ENCODE measurements around the gene APBA1. TPM values are rescaled to one million over a fixed set of nuclear protein-coding genes. Genes with fewer than 3 reads are reported as not detected.
A peak's percentile ranks its signal among the peaks of the same experiment; 100 is the strongest.

The APBA1 gene
- total RNA-seq, 1 donor from 2014 or later: 3.4 TPM

DNA sequence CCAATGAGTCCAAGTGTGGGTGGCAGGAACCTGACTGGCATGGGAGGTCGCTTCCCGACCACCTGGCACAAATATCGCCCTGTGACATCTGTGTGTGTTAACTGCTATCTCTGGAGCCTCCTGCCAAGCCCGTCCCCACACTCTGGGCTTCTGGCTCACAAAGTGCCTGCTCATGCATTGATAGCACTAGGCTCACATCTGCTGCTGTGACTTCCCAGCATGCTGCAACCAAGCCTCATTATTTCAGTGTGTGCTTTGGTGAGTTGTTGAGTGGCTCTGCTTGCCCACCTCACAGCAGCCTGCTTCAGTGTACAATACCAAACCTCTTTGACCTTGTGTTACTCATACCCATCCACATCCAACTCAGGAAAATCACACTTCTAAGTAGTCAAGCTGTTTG is 139.8 kb downstream of the APBA1 start:
- Histone ChIP-seq H3F3A (ENCODE audit: low read depth) (no peaks in the 10 kb centered on the region), H3K79me2 (ENCODE audit: low read depth) (no peaks in the 10 kb centered on the region), H4K20me1 (ENCODE audit: low read depth) (no peaks in the 10 kb centered on the region), H2AFZ (replicated peaks) (no peak overlapping the region), H3K4me1 (peaks cover 17% of the 10 kb centered on the region), H3K27me3 (no peaks in the 10 kb centered on the region), H3K36me3 (no peaks in the 10 kb centered on the region), H3K9ac (no peak overlapping the region), H3K4me3 (no peak overlapping the region), H3K4me2 (no peak overlapping the region), H3K9me3 (ENCODE audit: low read depth) (no peaks in the 10 kb centered on the region), H3K27ac (no peak overlapping the region)
- Mint-ChIP-seq H3K27ac (no peak overlapping the region), H3K36me3 (no peaks in the 10 kb centered on the region), H3K4me1 (peaks cover 17% of the 10 kb centered on the region), H3K9me3 (peaks cover 2% of the 10 kb centered on the region), H3K4me3 (no peak overlapping the region), H3K27me3 (ENCODE audit: insufficient read depth, low read depth) (no peaks in the 10 kb centered on the region)
- peak; percentile 34 for DNase-seq (ENCODE audit: low spot score)
- TF ChIP-seq EZH2 (IDR thresholded peaks at IDR 0.05): no peak
- TF ChIP-seq, protein P1, sequence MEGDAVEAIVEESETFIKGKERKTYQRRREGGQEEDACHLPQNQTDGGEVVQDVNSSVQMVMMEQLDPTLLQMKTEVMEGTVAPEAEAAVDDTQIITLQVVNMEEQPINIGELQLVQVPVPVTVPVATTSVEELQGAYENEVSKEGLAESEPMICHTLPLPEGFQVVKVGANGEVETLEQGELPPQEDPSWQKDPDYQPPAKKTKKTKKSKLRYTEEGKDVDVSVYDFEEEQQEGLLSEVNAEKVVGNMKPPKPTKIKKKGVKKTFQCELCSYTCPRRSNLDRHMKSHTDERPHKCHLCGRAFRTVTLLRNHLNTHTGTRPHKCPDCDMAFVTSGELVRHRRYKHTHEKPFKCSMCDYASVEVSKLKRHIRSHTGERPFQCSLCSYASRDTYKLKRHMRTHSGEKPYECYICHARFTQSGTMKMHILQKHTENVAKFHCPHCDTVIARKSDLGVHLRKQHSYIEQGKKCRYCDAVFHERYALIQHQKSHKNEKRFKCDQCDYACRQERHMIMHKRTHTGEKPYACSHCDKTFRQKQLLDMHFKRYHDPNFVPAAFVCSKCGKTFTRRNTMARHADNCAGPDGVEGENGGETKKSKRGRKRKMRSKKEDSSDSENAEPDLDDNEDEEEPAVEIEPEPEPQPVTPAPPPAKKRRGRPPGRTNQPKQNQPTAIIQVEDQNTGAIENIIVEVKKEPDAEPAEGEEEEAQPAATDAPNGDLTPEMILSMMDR (IDR thresholded peaks at IDR 0.05): no peak
- TF ChIP-seq EZH2phosphoT487 (IDR thresholded peaks at IDR 0.05): no peak

DNA sequence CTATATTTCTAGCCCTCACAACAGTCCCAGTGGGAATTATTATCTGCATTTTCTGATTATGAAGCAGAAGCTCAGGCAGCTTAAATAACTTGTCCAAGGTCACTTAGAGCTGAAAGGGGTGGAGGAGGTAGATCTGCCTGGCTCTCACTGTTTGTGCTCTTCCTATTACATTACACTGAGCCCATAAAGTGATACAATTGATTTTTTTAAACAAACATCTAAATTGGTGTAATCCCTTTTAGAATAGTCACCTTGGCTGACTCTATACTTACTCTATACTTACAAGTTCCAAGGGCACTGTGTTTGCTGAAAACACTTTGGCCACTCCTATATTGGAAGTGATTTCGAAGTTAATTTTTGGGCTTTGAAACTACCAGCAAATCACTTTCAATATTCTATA is 144.7 kb downstream of the APBA1 start:
- Histone ChIP-seq H3K9ac (no peak overlapping the region), H3K79me2 (ENCODE audit: low read depth) (no peaks in the 10 kb centered on the region), H3K27me3 (no peaks in the 10 kb centered on the region), H3K36me3 (no peaks in the 10 kb centered on the region), H2AFZ (replicated peaks) (no peak overlapping the region), H3K4me2 (no peak overlapping the region), H4K20me1 (ENCODE audit: low read depth) (no peaks in the 10 kb centered on the region), H3K4me1 (peaks cover 3% of the 10 kb centered on the region), H3K9me3 (ENCODE audit: low read depth) (no peaks in the 10 kb centered on the region), H3F3A (ENCODE audit: low read depth) (no peaks in the 10 kb centered on the region), H3K27ac (no peak overlapping the region), H3K4me3 (no peak overlapping the region)
- DNase-seq (ENCODE audit: low spot score): no peak
- no peaks in the 10 kb centered on the region for H3K27me3 Mint-ChIP-seq (ENCODE audit: insufficient read depth, low read depth)
- H3K27ac Mint-ChIP-seq: no peak overlapping the region
- peaks cover 7% of the 10 kb centered on the region for H3K4me1 Mint-ChIP-seq
- peaks cover 2% of the 10 kb centered on the region for H3K36me3 Mint-ChIP-seq
- TF ChIP-seq, protein P1 (IDR thresholded peaks at IDR 0.05): no peak
- TF ChIP-seq EZH2phosphoT487 (IDR thresholded peaks at IDR 0.05) (no peak), EZH2 (IDR thresholded peaks at IDR 0.05) (no peak)
- H3K9me3 Mint-ChIP-seq: peaks cover 19% of the 10 kb centered on the region
- H3K4me3 Mint-ChIP-seq: no peak overlapping the region

DNA sequence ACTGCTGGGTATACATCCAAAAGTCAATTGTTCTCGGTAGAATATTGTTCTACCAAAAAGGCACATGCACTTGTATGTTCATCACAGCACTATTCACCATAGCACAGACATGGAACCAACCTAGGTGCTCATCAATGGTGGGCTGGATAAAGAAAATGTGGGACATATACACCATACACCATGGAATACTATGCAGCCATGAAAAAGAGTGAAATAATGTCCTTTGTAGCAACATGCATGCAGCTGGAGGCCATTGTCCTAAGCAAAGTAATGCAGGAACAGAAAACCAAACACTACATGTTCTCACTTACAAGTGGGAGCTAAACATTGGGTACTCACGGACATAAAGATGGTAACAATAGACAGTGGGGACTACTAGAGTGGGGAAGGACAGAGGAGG is 145.5 kb downstream of the APBA1 start:
- peaks cover 4% of the 10 kb centered on the region for H3K4me1 Mint-ChIP-seq
- Histone ChIP-seq H3K27me3 (no peaks in the 10 kb centered on the region), H3K9ac (no peak overlapping the region), H3F3A (ENCODE audit: low read depth) (no peaks in the 10 kb centered on the region), H3K27ac (no peak overlapping the region), H3K4me2 (no peak overlapping the region), H2AFZ (replicated peaks) (no peak overlapping the region), H4K20me1 (ENCODE audit: low read depth) (no peaks in the 10 kb centered on the region), H3K79me2 (ENCODE audit: low read depth) (no peaks in the 10 kb centered on the region), H3K36me3 (no peaks in the 10 kb centered on the region), H3K4me3 (no peak overlapping the region), H3K9me3 (ENCODE audit: low read depth) (no peaks in the 10 kb centered on the region), H3K4me1 (no peaks in the 10 kb centered on the region)
- DNase-seq (ENCODE audit: low spot score): no peak
- H3K36me3 Mint-ChIP-seq: peaks cover 2% of the 10 kb centered on the region
- no peak overlapping the region for H3K27ac Mint-ChIP-seq
- H3K27me3 Mint-ChIP-seq (ENCODE audit: insufficient read depth, low read depth): no peaks in the 10 kb centered on the region
- peaks cover 19% of the 10 kb centered on the region for H3K9me3 Mint-ChIP-seq
- TF ChIP-seq EZH2phosphoT487 (IDR thresholded peaks at IDR 0.05): no peak
- TF ChIP-seq EZH2 (IDR thresholded peaks at IDR 0.05): no peak
- TF ChIP-seq, protein P1 (IDR thresholded peaks at IDR 0.05): no peak
- H3K4me3 Mint-ChIP-seq: no peak overlapping the region

All from neural progenitor cell (in vitro differentiated cells).